DND-41 (cell line): ENCODE measurements around the gene THOP1.

Experiments used
- EZH2 ChIP-seq: IDR thresholded peaks from 3 replicates; pipeline ENCODE4 v1.6.1; 2012; ENCODE audit warnings: borderline replicate concordance, low read depth, mild to moderate bottlenecking, moderate library complexity, low read length, inconsistent platforms; ENCODE audit not compliant: severe bottlenecking
- TF ChIP-seq, protein P1 (sequence below): IDR thresholded peaks from 2 replicates; pipeline ENCODE4 v1.5.1; 2012; ENCODE audit warnings: borderline replicate concordance, low read length, moderate library complexity, mild to moderate bottlenecking; ENCODE audit not compliant: poor library complexity, severe bottlenecking; ENCODE audit errors: extremely low read depth

DNA sequence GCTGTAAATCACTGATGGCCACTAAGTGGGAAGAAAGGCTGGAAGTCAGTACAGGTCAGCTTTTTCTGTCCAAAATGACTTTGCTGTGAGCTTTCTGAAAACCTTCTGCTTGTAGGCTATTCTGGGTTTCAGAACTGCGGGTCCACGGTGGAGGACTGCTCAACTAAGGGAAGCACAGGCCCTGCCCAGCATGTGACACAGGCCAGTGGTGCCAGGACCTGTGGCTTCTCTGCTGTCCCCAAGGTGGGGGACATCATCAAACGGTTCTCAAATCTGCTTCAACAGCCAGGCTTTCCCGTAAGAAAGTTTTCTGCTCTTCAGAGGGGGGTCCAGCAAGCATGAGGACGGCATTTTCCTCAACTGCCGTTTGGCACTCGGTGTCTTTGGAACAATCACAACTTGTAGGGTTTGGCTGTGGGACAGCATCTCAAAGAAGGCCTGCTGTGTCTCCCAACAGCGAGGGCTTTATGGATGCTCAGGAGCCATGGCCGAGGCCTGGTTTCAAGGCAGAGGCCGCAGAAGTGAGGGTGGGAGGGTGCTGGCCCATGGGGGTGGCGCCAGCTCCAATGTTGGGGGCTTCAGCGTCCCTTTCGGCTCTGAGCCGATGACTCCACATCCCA, 6.1 kb upstream of the THOP1 start:
- TF ChIP-seq, protein P1, sequence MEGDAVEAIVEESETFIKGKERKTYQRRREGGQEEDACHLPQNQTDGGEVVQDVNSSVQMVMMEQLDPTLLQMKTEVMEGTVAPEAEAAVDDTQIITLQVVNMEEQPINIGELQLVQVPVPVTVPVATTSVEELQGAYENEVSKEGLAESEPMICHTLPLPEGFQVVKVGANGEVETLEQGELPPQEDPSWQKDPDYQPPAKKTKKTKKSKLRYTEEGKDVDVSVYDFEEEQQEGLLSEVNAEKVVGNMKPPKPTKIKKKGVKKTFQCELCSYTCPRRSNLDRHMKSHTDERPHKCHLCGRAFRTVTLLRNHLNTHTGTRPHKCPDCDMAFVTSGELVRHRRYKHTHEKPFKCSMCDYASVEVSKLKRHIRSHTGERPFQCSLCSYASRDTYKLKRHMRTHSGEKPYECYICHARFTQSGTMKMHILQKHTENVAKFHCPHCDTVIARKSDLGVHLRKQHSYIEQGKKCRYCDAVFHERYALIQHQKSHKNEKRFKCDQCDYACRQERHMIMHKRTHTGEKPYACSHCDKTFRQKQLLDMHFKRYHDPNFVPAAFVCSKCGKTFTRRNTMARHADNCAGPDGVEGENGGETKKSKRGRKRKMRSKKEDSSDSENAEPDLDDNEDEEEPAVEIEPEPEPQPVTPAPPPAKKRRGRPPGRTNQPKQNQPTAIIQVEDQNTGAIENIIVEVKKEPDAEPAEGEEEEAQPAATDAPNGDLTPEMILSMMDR = no peak
- no peak for TF ChIP-seq EZH2
